Vagina (tissue), 2 donors: ENCODE data around the gene OR10A3. TPM values are rescaled to one million over a fixed set of nuclear protein-coding genes. Genes with fewer than 3 reads are reported as not detected.

Source experiments
- DNase-seq, 2 donors: peaks; one replicate each; pipeline ENCODE4 v3.0.0-alpha.2; 2017; ENCODE audit errors: extremely low spot score in 2 of 2
- H3K27ac ChIP-seq: fragments of 200-600 bp; sonication (generic); one replicate; pipeline ENCODE4 v1.5.1; 2019
- H3K27me3 ChIP-seq: fragments of 200-600 bp; sonication (generic); one replicate; pipeline ENCODE4 v1.5.1; 2019
- H3K36me3 ChIP-seq, 2 donors: fragments of 200-600 bp; sonication (generic); one replicate each; pipeline ENCODE4 v1.5.1; 2017 to 2019
- H3K4me1 ChIP-seq: fragments of 200-600 bp; sonication (generic); one replicate; pipeline ENCODE4 v1.5.1; 2019
- H3K4me3 ChIP-seq, 2 donors: fragments of 200-600 bp; sonication (generic); 1 replicate in 1 of 2; 2 replicates in 1 of 2; pipeline ENCODE4 v1.5.1; 2016 to 2019
- H3K9me3 ChIP-seq: fragments of 200-600 bp; sonication (generic); one replicate; pipeline ENCODE4 v1.5.1; 2019
- CTCF ChIP-seq, 3 experiments: fragments of 450-650 bp in 2 of 3; fragments of 200-600 bp in 1 of 3; sonication (generic) in 1 of 3; IDR thresholded peaks; one replicate each; pipeline ENCODE4 v1.5.1; 2017 to 2019; ENCODE audit warnings: antibody characterized with exemption in 3 of 3, mild to moderate bottlenecking in 2 of 3, moderate library complexity in 2 of 3
- POLR2A ChIP-seq, 2 donors: fragments of 450-650 bp; IDR thresholded peaks; one replicate each; pipeline ENCODE4 v1.6.1; 2017; ENCODE audit warnings: antibody characterized with exemption in 2 of 2, mild to moderate bottlenecking in 2 of 2, moderate library complexity in 2 of 2
- POLR2AphosphoS5 ChIP-seq, 2 donors: sonication (generic); formaldehyde crosslinking; IDR thresholded peaks; one replicate each; pipeline ENCODE4 v1.9.0; 2017; ENCODE audit warnings: antibody characterized with exemption in 2 of 2, mild to moderate bottlenecking in 2 of 2, low read depth in 1 of 2; ENCODE audit not compliant: insufficient read depth in 1 of 2
- intact Hi-C: fragments of 100-400 bp; cut with DNase I; formaldehyde crosslinking; loops from one replicate; pipeline ENCODE4 v1.15.1; 2023
- total RNA-seq: library from RNA; depleted of rRNA; stranded (reverse); fragments of >200 nt; gene quantifications from one replicate; pipeline ENCODE4 v1.2.3, GENCODE V29; 2016

The OR10A3 gene
- total RNA-seq, 1 donor from 2014 or later: not detected

GRCh38 chr11:7900686-7901085 is 40.8 kb downstream of the OR10A3 start:
- DNase-seq: no peak
- Histone ChIP-seq H3K36me3 (no peaks in the 10 kb centered on the region), H3K4me3 (no peak overlapping the region), H3K9me3 (no peaks in the 10 kb centered on the region), H3K27ac (no peak overlapping the region), H3K27me3 (no peaks in the 10 kb centered on the region), H3K4me1 (no peaks in the 10 kb centered on the region)
- intact Hi-C loops: no loop called here
- TF ChIP-seq POLR2AphosphoS5 (IDR thresholded peaks at IDR 0.05; ENCODE audit: insufficient read depth in 1 of 2, low read depth in 1 of 2) (peak in 1 of 2 donors; percentile 80), POLR2A (IDR thresholded peaks at IDR 0.05) (no peak)

DNA sequence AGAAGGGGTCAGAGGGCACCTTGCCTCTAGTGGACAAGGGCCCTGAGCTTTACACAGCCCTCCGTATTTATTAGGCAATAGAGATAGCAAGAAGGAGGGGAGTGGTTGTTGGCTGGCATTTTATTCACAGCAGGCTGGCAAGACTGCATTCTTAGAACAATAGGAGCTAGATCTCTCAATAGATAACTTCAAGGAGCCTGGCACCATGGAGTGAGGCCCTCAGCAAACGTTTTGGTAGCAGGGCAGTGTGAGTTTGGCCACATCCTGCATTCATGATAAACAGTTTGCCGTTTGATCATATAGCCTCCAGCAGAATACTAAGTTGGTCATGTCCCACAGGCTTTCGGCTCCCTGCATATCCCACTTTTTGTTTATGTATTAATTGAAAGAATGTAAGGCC is 42.1 kb downstream of the OR10A3 start:
- intact Hi-C loops: loop anchor here (10.0 kb wide), 1 partner anchor 85 kb away; the partner anchor contains the start of gene EIF3F
- no peaks in the 10 kb centered on the region for H3K4me1 ChIP-seq
- H3K36me3 ChIP-seq: no peaks in the 10 kb centered on the region
- DNase-seq: no peak
- TF ChIP-seq CTCF (IDR thresholded peaks at IDR 0.05): no peak
- no peak for TF ChIP-seq POLR2AphosphoS5 (IDR thresholded peaks at IDR 0.05; ENCODE audit: insufficient read depth in 1 of 2, low read depth in 1 of 2)
- no peak for TF ChIP-seq POLR2A (IDR thresholded peaks at IDR 0.05)
- H3K4me3 ChIP-seq: no peak overlapping the region
- no peaks in the 10 kb centered on the region for H3K27me3 ChIP-seq
- no peaks in the 10 kb centered on the region for H3K9me3 ChIP-seq
- no peak overlapping the region for H3K27ac ChIP-seq

- DNase-seq: no peak
- intact Hi-C loops: loop anchor here (10.0 kb wide), 1 partner anchor 86 kb away; the partner anchor contains the start of gene EIF3F
- no peak overlapping the region for H3K27ac ChIP-seq
Observed at GRCh38 chr11:7898666-7899283, 42.7 kb downstream of the OR10A3 start.

GRCh38 chr11:7896009-7896785 is 45.3 kb downstream of the OR10A3 start:
- TF ChIP-seq CTCF (IDR thresholded peaks at IDR 0.05): no peak
- TF ChIP-seq POLR2A (IDR thresholded peaks at IDR 0.05): no peak
- TF ChIP-seq POLR2AphosphoS5 (IDR thresholded peaks at IDR 0.05; ENCODE audit: insufficient read depth in 1 of 2, low read depth in 1 of 2): no peak
- intact Hi-C loops: loop anchor here (10.0 kb wide), 1 partner anchor 89 kb away; the partner anchor contains the start of gene EIF3F
- DNase-seq: no peak
- Histone ChIP-seq H3K27ac (no peak overlapping the region), H3K27me3 (no peaks in the 10 kb centered on the region), H3K36me3 (no peaks in the 10 kb centered on the region), H3K4me3 (no peak overlapping the region), H3K4me1 (no peaks in the 10 kb centered on the region), H3K9me3 (no peaks in the 10 kb centered on the region)

More at GRCh38 chr11:7898666-7899283, 42.7 kb downstream of the OR10A3 start:
- H3K36me3 ChIP-seq: no peaks in the 10 kb centered on the region
- TF ChIP-seq POLR2A (IDR thresholded peaks at IDR 0.05) (no peak), CTCF (IDR thresholded peaks at IDR 0.05) (no peak), POLR2AphosphoS5 (IDR thresholded peaks at IDR 0.05; ENCODE audit: insufficient read depth in 1 of 2, low read depth in 1 of 2) (no peak)
- no peak overlapping the region for H3K4me3 ChIP-seq
- no peaks in the 10 kb centered on the region for H3K9me3 ChIP-seq
- no peaks in the 10 kb centered on the region for H3K27me3 ChIP-seq
- H3K4me1 ChIP-seq: no peaks in the 10 kb centered on the region

DNA sequence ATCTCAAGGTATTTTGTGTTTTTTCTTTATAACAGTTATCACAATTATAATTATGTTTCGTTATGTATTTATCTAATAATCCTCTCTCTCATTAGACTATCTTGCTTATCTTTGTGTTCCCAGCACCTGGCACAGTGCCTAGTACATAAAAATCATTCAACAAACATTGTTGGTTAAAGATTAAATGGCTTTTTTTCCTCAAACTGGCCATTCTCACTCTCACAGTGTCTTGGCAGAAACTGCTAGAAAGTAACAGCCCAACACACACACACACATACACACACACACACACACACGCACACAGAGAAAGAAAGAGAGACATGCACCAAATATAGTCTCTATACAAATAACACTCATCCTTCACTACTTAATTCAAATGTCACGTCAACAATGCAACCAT is 47.3 kb downstream of the OR10A3 start:
- H3K27me3 ChIP-seq: no peaks in the 10 kb centered on the region
- no peaks in the 10 kb centered on the region for H3K9me3 ChIP-seq
- H3K4me3 ChIP-seq: no peak overlapping the region
- TF ChIP-seq POLR2AphosphoS5 (IDR thresholded peaks at IDR 0.05; ENCODE audit: insufficient read depth in 1 of 2, low read depth in 1 of 2) (no peak), CTCF (IDR thresholded peaks at IDR 0.05) (no peak), POLR2A (IDR thresholded peaks at IDR 0.05) (no peak)
- H3K36me3 ChIP-seq: no peaks in the 10 kb centered on the region
- DNase-seq: no peak
- H3K4me1 ChIP-seq: no peaks in the 10 kb centered on the region
- H3K27ac ChIP-seq: no peak overlapping the region
- intact Hi-C loops: loop anchor here (10.0 kb wide), 1 partner anchor 91 kb away; the partner anchor contains the start of gene EIF3F
